Stimulated activated CD8-positive, alpha-beta memory T cell treated with anti-CD3 and anti-CD28 coated beads, Interleukin-7, amount 100 ng/mL, for 4 hours (primary cell): Measurements from ENCODE around the gene CTDP1.
"Not testable (repeated sequence)": the region's sequence is repeated elsewhere in the genome, so short reads cannot be mapped to it uniquely, and the experiment has no call there.

ENCODE experiments used
- DNase-seq, 2 donors: peaks; one replicate each; pipeline ENCODE4 v3.0.0-alpha.2; 2020; ENCODE audit warnings: low read depth in 2 of 2

The CTDP1 gene

DNA sequence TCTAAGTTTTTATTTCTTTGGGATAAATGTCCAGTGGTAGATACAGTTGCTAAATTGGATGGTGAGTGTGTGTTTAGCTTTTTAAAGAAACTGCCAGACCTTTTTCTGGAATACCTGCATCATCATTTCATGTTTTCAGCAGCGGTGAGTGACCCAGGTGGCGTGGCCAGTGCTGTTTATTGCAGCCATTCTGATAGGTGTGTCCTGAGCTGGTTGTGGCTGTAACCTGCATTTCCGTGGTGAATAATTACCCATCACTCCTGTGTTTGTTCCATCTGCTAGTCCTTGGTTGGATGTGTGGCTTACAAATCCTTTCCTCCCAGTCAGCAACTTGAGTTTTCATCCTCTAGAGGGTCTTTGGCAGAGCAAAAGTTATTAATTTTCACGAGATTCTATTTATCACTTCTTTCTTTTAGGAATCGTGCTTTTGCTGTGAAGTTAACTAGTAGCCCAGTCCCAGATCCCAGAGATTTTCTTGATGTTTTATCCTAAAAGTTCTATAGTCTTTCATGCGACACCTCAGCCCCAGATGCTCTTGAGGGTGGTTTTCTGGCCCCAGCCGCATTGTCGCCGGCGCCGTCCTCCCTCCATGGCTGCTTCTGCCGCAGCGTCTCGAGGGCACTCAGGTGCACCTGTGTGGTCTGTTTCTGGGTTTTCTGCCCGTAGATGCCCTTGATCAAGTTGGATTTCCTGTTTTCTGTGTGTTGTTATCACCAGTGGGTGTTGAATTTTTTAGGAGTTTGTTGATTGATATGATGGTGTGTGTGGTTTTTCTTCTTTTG, 44.9 kb downstream of the CTDP1 start:
- DNase-seq: no peak

DNA sequence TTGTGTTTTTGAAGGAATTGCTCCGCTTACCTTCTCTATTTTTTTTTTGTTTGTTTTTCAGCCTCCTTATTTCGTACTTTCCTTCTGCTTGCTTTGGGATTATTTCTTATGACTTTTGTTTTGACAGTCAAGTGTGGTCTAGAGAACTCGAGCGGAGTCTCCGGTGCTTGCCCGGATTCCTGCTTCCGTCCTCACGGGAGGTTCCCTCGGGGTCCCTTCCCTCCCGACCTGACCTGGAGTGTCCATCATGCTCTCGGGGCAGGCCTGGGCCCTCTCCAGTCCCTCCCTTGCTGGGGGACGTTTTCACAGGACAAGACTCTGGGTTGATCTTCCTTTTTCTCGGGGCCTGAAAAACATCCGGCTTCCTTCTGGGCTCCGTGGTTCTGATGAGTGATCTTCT, 45.9 kb downstream of the CTDP1 start:
- DNase-seq: no peak

DNA sequence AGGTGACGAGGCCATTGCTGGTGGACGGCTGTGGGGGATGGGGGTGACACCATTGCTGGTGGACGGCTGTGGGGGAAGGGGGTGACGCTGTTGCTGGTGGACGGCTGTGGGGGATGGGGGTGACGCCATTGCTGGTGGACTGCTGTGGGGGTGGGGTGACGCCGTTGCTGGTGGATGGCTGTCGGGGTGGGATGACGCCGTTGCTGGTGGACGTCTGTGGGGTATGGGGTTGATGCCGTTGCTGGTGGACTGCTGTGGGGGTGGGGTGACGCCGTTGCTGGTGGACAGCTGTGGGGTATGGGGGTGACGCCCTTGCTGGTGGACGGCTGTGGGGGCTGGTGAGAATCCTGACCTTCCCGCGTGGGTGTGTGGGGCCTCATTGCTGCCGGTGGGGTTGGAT, 47.1 kb downstream of the CTDP1 start:
- no peak for DNase-seq

- DNase-seq: no peak
Observed at GRCh38 chr18:79727211-79727610, 47.6 kb downstream of the CTDP1 start.

- no peak for DNase-seq
Observed at GRCh38 chr18:79728931-79729586, 49.5 kb downstream of the CTDP1 start.

DNA sequence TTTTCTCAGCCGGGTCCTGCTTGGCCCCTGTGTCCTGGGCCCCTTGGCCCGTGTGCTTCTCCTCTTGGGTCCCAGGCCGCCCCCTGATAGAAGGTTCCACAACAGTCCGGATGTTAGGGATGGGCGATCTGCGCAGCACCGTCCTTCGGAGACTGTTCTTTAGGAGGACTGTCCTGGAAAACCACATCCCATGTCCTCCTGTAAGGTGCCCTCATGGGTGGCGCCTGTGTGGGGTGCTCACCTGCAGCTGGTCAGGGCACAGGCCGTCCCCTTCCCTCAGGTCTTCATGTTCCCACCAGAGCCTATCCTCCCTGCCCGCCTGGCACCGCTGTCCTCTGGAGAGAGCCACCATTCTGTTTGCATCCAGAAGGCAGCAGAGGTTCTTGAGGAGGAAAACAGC, 50.0 kb downstream of the CTDP1 start:
- DNase-seq: no peak

GRCh38 chr18:79730804-79731203, 51.2 kb downstream of the CTDP1 start:
- DNase-seq: no peak

GRCh38 chr18:79731881-79732720, 52.5 kb downstream of the CTDP1 start:
- not testable (repeated sequence) for DNase-seq

- no peak for DNase-seq
Observed at GRCh38 chr18:79732721-79733025, 53.1 kb downstream of the CTDP1 start.

DNA sequence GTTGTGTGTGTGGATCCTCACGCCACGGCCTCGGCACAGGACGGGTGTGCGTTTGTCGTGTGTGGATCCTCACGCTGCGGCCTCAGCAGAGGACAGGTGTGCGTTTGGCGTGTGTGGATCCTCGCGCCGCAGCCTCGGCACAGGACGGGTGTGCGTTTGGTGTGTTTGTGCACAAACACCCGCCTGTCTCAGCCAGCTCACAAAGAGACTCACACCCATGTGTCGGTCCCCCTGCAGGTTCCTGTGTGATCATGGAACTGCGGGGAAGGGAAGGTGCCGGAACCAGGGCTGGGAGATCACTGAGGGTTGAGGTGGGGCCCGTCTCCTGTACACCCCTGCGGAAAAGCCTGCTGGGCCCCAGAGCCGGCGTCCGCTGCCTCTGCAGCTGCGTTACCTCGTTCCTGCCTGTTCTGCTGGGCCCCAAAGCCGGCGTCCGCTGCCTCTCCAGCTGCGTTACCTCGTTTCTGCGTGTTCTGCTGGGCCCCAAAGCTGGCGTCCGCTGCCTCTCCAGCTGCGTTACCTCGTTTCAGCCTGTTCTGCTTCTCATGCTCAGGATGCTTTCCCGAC, 53.6 kb downstream of the CTDP1 start:
- DNase-seq: no peak

GRCh38 chr18:79733986-79734770, 54.6 kb downstream of the CTDP1 start:
- no peak for DNase-seq

- DNase-seq: no peak
Observed at GRCh38 chr18:79735071-79735980, 55.7 kb downstream of the CTDP1 start.

GRCh38 chr18:79736230-79736629, 56.6 kb downstream of the CTDP1 start:
- DNase-seq: no peak

GRCh38 chr18:79736846-79737245, 57.2 kb downstream of the CTDP1 start:
- DNase-seq: no peak

- DNase-seq: no peak
Observed at GRCh38 chr18:79737426-79737825, 57.8 kb downstream of the CTDP1 start.

DNA sequence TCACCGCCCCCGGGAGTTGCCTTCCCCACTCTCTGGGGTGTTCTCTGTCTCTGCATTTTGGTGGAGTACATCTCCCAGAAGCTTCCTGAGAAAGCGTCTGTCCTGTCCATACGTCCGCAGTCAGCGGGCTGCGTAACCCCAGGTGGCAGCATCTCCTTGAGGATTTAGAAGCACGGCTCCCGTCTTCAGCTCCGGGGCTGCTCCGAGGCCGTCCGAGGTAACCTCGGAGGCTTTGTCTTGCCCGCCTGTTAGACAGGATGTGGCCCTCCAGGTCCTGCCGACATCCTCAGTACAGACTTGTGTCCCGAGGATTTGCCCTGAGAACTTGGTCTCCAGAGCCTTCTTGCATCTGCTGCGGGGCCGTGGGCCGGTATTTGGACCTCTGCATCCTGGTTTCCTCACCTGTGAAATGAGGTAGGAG, 58.4 kb downstream of the CTDP1 start:
- no peak for DNase-seq

DNA sequence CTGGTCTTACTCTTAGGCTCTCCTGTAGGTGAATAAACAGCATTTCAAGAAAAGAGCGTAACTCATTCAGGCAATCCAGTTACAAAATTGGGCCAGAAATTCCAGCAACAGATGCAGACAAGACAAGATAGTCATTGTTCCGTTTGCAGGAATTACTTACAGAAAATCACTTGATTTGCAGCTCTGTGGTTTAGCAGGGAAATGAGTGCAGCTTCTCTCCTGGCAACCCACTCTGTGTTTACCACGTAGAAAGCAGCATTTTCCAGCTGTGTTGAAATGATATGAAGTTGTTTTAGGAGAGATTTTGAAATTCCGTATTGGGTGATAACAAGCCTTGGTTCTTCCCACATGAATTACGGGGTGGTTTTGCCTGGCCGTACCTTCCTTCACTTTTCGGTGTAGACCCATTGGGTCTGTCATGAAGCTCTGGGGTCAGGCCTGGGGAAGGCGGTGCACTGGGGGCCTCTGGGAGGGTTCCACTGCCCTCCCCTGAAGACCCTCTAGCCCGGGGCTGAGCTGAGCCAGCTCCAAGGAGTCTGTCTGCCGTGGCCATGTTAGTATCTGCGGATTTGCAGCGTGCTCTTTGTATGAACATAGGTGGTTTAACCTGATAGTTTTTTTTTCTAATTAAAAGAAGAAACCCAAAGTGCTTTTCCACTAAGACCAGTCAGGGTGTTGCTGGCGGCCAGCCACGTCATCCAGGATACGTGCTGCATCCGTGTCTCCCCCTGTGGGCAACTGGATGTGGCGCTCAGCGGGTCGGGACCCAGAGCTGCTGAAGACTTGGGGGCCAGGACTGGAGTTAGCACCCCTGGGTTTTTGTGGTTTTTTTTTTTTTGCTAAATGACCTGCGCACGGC, 59.2 kb downstream of the CTDP1 start:
- no peak for DNase-seq

DNA sequence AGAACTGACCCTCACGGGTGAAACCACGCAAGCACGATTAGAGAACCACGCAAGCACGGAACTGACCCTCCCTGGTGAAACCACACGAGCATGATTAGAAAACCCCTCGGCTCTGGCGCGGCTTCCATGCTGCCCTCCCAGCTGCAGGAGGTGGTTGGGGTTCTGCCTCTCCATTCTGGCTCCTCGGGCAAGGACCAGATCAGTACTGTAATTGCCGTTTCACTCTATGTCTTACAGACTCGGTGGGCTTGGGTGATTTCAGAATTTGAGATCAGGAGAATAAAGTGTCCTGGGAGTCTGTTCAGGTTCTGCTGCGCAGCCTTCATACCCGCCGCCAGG, 59.8 kb downstream of the CTDP1 start:
- DNase-seq: no peak

DNA sequence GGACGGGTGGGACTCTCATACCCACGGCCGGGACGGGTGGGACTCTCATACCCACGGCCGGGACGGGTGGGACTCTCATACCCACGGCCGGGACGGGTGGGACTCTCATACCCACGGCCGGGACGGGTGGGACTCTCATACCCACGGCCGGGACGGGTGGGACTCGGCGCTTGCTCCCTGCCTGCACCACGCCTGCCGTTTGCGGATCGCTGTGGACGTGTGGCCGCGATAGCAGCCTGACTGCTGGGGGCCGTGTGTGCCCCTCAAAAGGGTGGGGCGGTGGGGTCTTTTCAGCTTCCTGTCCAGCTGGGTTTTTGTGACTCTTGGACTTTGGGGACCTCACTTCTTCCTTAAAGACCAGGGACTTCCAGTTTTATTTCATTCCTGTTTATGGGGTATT, 60.4 kb downstream of the CTDP1 start:
- DNase-seq: not testable (repeated sequence)
